Measurements from ENCODE around the gene SEMA3C. TPM values are rescaled to one million over a fixed set of nuclear protein-coding genes. Genes with fewer than 3 reads are reported as not detected.

SEMA3C gene
- total RNA-seq, 6 experiments from 2014 or later: 52.4 to 74.6 (median 61.4) TPM

- TF ChIP-seq, protein P1, sequence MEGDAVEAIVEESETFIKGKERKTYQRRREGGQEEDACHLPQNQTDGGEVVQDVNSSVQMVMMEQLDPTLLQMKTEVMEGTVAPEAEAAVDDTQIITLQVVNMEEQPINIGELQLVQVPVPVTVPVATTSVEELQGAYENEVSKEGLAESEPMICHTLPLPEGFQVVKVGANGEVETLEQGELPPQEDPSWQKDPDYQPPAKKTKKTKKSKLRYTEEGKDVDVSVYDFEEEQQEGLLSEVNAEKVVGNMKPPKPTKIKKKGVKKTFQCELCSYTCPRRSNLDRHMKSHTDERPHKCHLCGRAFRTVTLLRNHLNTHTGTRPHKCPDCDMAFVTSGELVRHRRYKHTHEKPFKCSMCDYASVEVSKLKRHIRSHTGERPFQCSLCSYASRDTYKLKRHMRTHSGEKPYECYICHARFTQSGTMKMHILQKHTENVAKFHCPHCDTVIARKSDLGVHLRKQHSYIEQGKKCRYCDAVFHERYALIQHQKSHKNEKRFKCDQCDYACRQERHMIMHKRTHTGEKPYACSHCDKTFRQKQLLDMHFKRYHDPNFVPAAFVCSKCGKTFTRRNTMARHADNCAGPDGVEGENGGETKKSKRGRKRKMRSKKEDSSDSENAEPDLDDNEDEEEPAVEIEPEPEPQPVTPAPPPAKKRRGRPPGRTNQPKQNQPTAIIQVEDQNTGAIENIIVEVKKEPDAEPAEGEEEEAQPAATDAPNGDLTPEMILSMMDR (IDR thresholded peaks at IDR 0.05): no peak
- peaks cover 53% of the 10 kb centered on the region for H3K4me1 Mint-ChIP-seq (ENCODE audit: low read depth)
- no peaks in the 10 kb centered on the region for H3K9me3 Mint-ChIP-seq
- H3K36me3 Mint-ChIP-seq (ENCODE audit: low read depth): peaks cover 24% of the 10 kb centered on the region
- H3K27ac Mint-ChIP-seq: no peak overlapping the region
- no peaks in the 10 kb centered on the region for H3K27me3 Mint-ChIP-seq (ENCODE audit: insufficient read depth)
- DNase-seq: no peak
- peak overlapping the region; percentile 24; the same call in 1 of the 2 replicates for H3K4me3 Mint-ChIP-seq
These were observed 91.6 kb downstream of the SEMA3C start for GRCh38 chr7:80827239-80827633.

- Mint-ChIP-seq H3K4me3 (peak overlapping the region; percentile 24; the same call in 1 of the 2 replicates), H3K4me1 (ENCODE audit: low read depth) (peaks cover 53% of the 10 kb centered on the region), H3K27me3 (ENCODE audit: insufficient read depth) (no peaks in the 10 kb centered on the region), H3K36me3 (ENCODE audit: low read depth) (peaks cover 29% of the 10 kb centered on the region), H3K27ac (no peak overlapping the region), H3K9me3 (no peaks in the 10 kb centered on the region)
- TF ChIP-seq, protein P1 (IDR thresholded peaks at IDR 0.05): no peak
- DNase-seq: peak; percentile 59
These were observed 92.2 kb downstream of the SEMA3C start for GRCh38 chr7:80826520-80827238.

GRCh38 chr7:80825499-80825898 lies 93.4 kb downstream of the SEMA3C start:
- Mint-ChIP-seq H3K9me3 (no peaks in the 10 kb centered on the region), H3K27me3 (ENCODE audit: insufficient read depth) (no peaks in the 10 kb centered on the region), H3K27ac (no peak overlapping the region), H3K4me3 (no peak overlapping the region), H3K36me3 (ENCODE audit: low read depth) (peaks cover 24% of the 10 kb centered on the region), H3K4me1 (ENCODE audit: low read depth) (peaks cover 42% of the 10 kb centered on the region)
- TF ChIP-seq, protein P1 (IDR thresholded peaks at IDR 0.05): no peak
- DNase-seq: no peak

DNA sequence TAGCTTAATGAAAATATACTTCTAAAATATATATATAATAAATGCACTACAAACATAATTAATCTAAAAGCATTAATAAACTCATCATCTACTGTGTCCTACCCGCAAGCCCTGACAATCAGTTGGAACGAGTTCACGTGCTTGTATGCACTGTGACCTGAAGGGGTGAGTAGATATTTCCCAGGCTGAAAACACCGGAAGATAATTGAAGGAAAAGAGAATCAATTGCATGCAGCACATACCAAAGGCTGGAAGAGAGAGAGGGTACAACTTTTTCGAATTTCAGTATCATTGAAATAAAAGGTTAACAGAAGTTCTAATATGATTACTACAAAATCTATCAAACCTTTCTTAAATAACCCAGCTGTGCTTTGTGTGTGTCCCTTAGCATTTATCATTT lies 94.6 kb downstream of the SEMA3C start:
- H3K4me1 Mint-ChIP-seq (ENCODE audit: low read depth): peaks cover 30% of the 10 kb centered on the region
- H3K27ac Mint-ChIP-seq: peak overlapping the region; percentile 40; the same call in 1 of the 2 replicates
- peaks cover 23% of the 10 kb centered on the region for H3K36me3 Mint-ChIP-seq (ENCODE audit: low read depth)
- TF ChIP-seq, protein P1 (IDR thresholded peaks at IDR 0.05): no peak
- H3K4me3 Mint-ChIP-seq: no peak overlapping the region
- H3K9me3 Mint-ChIP-seq: no peaks in the 10 kb centered on the region
- no peaks in the 10 kb centered on the region for H3K27me3 Mint-ChIP-seq (ENCODE audit: insufficient read depth)
- no peak for DNase-seq

GRCh38 chr7:80823057-80823456 lies 95.8 kb downstream of the SEMA3C start:
- H3K4me3 Mint-ChIP-seq: no peak overlapping the region
- H3K9me3 Mint-ChIP-seq: no peaks in the 10 kb centered on the region
- no peak overlapping the region for H3K27ac Mint-ChIP-seq
- TF ChIP-seq, protein P1 (IDR thresholded peaks at IDR 0.05): no peak
- peaks cover 23% of the 10 kb centered on the region for H3K36me3 Mint-ChIP-seq (ENCODE audit: low read depth)
- DNase-seq: no peak
- peaks cover 30% of the 10 kb centered on the region for H3K4me1 Mint-ChIP-seq (ENCODE audit: low read depth)
- H3K27me3 Mint-ChIP-seq (ENCODE audit: insufficient read depth): no peaks in the 10 kb centered on the region

Measured in HFFc6 (cell line).